VCaP (cell line): ENCODE measurements around the gene UBE2L6.

ENCODE experiments used
- H3K27ac ChIP-seq: fragments of 450-650 bp; 2 replicates; pipeline ENCODE4 v1.5.1; 2017
- CTCF ChIP-seq: fragments of 450-650 bp; conservative IDR thresholded peaks from 2 replicates; pipeline ENCODE4 v1.5.1; 2017; ENCODE audit warnings: mild to moderate bottlenecking, moderate library complexity

UBE2L6 gene

GRCh38 chr11:57529012-57529411 lies 38.5 kb downstream of the UBE2L6 start:
- H3K27ac ChIP-seq: no peak overlapping the region
- no peak for TF ChIP-seq CTCF

GRCh38 chr11:57527056-57527631 lies 40.3 kb downstream of the UBE2L6 start:
- TF ChIP-seq CTCF: peak; percentile 97
- H3K27ac ChIP-seq: no peak overlapping the region

DNA sequence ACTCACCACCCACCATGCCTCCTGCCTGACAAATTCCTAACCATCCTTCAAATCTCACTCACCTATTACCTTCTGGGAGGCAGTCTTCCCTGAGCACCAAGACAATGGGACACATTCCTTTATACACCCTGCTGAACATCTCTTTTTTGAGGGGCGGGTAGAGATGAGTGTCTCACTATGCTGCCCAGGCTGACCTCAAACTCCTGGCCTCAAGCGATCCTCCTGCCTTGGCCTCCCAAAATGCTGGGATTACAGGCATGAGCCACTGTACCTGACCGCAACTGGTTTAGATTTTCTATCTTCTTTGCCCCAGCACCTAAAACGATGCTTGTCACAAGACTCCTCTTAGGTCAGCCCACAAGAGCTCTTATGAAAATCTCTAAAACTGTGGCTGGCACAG lies 44.1 kb downstream of the UBE2L6 start:
- no peak for TF ChIP-seq CTCF

GRCh38 chr11:57521116-57521515 lies 46.4 kb downstream of the UBE2L6 start:
- TF ChIP-seq CTCF: no peak
- H3K27ac ChIP-seq: no peak overlapping the region

More for the DNA sequence above, 44.1 kb downstream of the UBE2L6 start:
- no peak overlapping the region for H3K27ac ChIP-seq

DNA sequence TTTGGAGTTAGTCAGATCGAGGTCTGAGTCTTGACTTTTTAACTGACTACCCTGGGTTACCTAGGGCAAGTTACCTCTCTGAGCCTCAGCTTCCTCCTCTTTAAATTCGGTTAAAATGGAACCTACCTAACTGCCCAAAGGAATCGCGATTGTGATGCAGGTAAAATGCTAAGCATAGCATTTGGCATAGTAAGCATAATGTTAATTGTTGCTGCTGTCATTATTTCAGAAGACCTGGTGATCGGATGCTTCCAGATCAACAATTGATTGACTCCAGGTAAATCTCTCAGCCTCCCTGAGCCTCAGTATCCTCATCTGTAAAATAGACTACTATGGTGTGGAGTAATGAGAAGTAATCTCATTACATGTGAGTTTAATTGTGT lies 51.4 kb downstream of the UBE2L6 start:
- H3K27ac ChIP-seq: peak overlapping the region; percentile 73; the same call in 1 of the 2 replicates
- TF ChIP-seq CTCF: no peak

- no peak for TF ChIP-seq CTCF
- peak within 1 kb of the TSS; percentile 73 for H3K27ac ChIP-seq
Observed at GRCh38 chr11:57515332-57516060, 52.0 kb downstream of the UBE2L6 start, which contains the start of gene SLC43A1. Gene SLC43A1 (minus strand): TSS chr11:57515702. CDS start chr11:57514111, 1,591 bp downstream.

DNA sequence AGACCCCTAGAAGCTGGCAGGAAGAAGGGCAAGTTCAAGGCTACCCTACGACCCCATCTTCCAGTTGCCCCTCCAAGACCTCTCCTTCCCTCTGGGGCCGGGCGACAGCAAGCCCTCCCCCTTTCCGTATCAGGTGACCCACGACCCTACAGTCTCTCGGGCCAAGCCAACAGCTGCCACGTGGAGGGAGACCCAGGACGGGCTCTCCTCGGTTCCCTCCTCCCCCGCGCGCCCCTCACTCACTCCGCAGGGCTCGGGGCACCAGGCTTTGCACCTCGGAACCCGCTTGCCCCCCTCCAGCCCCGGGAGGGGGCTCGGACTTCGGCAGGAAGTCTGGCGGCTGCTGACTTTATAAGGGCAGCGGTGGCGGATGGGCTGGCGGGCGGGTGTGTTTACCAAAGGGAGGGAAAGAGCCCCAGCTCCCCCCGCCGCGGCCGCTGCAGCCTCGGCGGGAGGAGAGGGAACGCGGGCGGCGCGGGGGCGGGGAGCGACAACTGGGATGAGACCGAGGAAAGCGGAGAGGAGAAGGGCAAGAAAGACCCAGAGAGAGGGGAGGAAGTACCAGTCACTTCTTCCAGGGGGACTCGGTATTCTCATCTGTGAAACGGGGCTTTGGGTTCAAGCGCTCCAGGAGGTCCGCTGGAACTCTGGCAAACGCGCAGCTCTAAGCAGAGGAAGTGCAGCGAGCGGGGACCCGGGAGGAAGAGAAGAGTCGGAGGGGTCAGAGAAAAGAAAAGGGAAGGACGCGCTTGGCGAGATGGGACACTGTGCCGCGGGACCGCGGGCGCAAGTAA lies 52.7 kb downstream of the UBE2L6 start:
- TF ChIP-seq CTCF: no peak
- peak overlapping the region; percentile 73 for H3K27ac ChIP-seq
